PC-9 (cell line): ENCODE data around the gene MTUS2.

ENCODE experiments used
- CTCF ChIP-seq: fragments of 200-600 bp; sonication (generic); conservative IDR thresholded peaks from 2 replicates; pipeline ENCODE4 v1.6.1; 2017; ENCODE audit warnings: mixed run types, antibody characterized with exemption, mild to moderate bottlenecking, moderate library complexity
- EZH2 ChIP-seq: fragments of 200-600 bp; sonication (generic); IDR thresholded peaks from 2 replicates; pipeline ENCODE4 v1.8.0; 2017; ENCODE audit warnings: antibody characterized with exemption, low read depth

- TF ChIP-seq CTCF (no peak), EZH2 (no peak)
Measured at GRCh38 chr13:29038700-29039099, 218.6 kb downstream of the MTUS2 start.
